Activated B cell treated with CpG ODN at 0.5 μM for 24 hours (primary cell): ENCODE data around the gene PIRT. TPM values are rescaled to one million over a fixed set of nuclear protein-coding genes. Genes with fewer than 3 reads are reported as not detected.

Experiments used
- ATAC-seq: fragments of 200-7000 bp; cut with Tn5 transposase; one replicate; pipeline ENCODE4 v1.10.0; 2021; ENCODE audit warnings: low read depth, mild to moderate bottlenecking, moderate library complexity
- CTCF ChIA-PET: fragments of 350-600 bp; sonication (Branson Sonifier 250); formaldehyde crosslinking; loops from one replicate; lab custom pipeline; 2021; ENCODE audit warnings: antibody characterized with exemption; lab: Charles Lee
- POLR2A ChIA-PET: fragments of 350-600 bp; sonication (Branson Sonifier 250); formaldehyde crosslinking; loops from one replicate; lab custom pipeline; 2021; ENCODE audit warnings: antibody characterized with exemption; lab: Charles Lee
- DNase-seq: peaks from one replicate; pipeline ENCODE4 v3.0.0; 2022
- H3K27ac Mint-ChIP-seq: one replicate; pipeline ENCODE4 v1.8.0; 2020; ENCODE audit warnings: mixed read lengths
- H3K27me3 Mint-ChIP-seq: one replicate; pipeline ENCODE4 v1.8.0; 2021; ENCODE audit warnings: mixed read lengths
- H3K36me3 Mint-ChIP-seq: one replicate; pipeline ENCODE4 v1.8.0; 2021; ENCODE audit warnings: low read depth, mixed read lengths
- H3K4me1 Mint-ChIP-seq: one replicate; pipeline ENCODE4 v1.8.0; 2021; ENCODE audit warnings: mixed read lengths
- H3K4me3 Mint-ChIP-seq: one replicate; pipeline ENCODE4 v1.8.0; 2020; ENCODE audit warnings: mild to moderate bottlenecking, mixed read lengths
- H3K9me3 Mint-ChIP-seq: one replicate; pipeline ENCODE4 v1.8.0; 2020; ENCODE audit warnings: mixed read lengths
- CTCF ChIP-seq: fragments of 200-600 bp; IDR thresholded peaks from one replicate; pipeline ENCODE4 v1.8.0; 2022; ENCODE audit warnings: antibody characterized with exemption, mild to moderate bottlenecking
- intact Hi-C: fragments of 100-400 bp; cut with micrococcal nuclease; formaldehyde crosslinking; loops from one replicate; pipeline ENCODE4 v1.15.1; 2024
- total RNA-seq: library from RNA; stranded (reverse); gene quantifications from 2 replicates; pipeline ENCODE4 v1.2.3, GENCODE V29; 2022

PIRT gene
- total RNA-seq, 1 donor from 2014 or later: not detected

- ChIA-PET CTCF (no interaction called here), POLR2A (no interaction called here)
- H3K4me1 Mint-ChIP-seq: no peaks in the 10 kb centered on the region
- H3K4me3 Mint-ChIP-seq: no peak within 1 kb of the TSS
- intact Hi-C loops: no loop called here
- H3K36me3 Mint-ChIP-seq: no peaks in the 10 kb centered on the region
- no peak for TF ChIP-seq CTCF
- no peak for DNase-seq
- ATAC-seq: no peak
- H3K27me3 Mint-ChIP-seq: no peaks in the 10 kb centered on the region
- H3K9me3 Mint-ChIP-seq: no peaks in the 10 kb centered on the region
- no peak within 1 kb of the TSS for H3K27ac Mint-ChIP-seq
These were observed 33.9 kb downstream of the PIRT start, which contains the start of gene TMEM238L for GRCh38 chr17:10803830-10804475. TMEM238L (minus strand) TSS chr17:10804099; CDS start chr17:10803963, 136 bp downstream.

- intact Hi-C loops: no loop called here
- no peaks in the 10 kb centered on the region for H3K27me3 Mint-ChIP-seq
- no peak for TF ChIP-seq CTCF
- DNase-seq (no peak), ATAC-seq (no peak)
- no peak overlapping the region for H3K4me3 Mint-ChIP-seq
- ChIA-PET CTCF (no interaction called here), POLR2A (no interaction called here)
- no peaks in the 10 kb centered on the region for H3K4me1 Mint-ChIP-seq
- H3K9me3 Mint-ChIP-seq: no peaks in the 10 kb centered on the region
- H3K36me3 Mint-ChIP-seq: no peaks in the 10 kb centered on the region
- no peak overlapping the region for H3K27ac Mint-ChIP-seq
These were observed 34.5 kb downstream of the PIRT start for GRCh38 chr17:10803350-10803749.

GRCh38 chr17:10802496-10803284 is 35.2 kb downstream of the PIRT start:
- no peak for TF ChIP-seq CTCF
- no peak for DNase-seq
- ChIA-PET POLR2A (no interaction called here), CTCF (no interaction called here)
- Mint-ChIP-seq H3K36me3 (no peaks in the 10 kb centered on the region), H3K4me1 (no peaks in the 10 kb centered on the region), H3K4me3 (no peak overlapping the region), H3K27me3 (no peaks in the 10 kb centered on the region), H3K9me3 (no peaks in the 10 kb centered on the region), H3K27ac (no peak overlapping the region)
- intact Hi-C loops: no loop called here
- ATAC-seq: no peak

- no peak for ATAC-seq
- Mint-ChIP-seq H3K9me3 (no peaks in the 10 kb centered on the region), H3K4me1 (no peaks in the 10 kb centered on the region), H3K27me3 (no peaks in the 10 kb centered on the region), H3K36me3 (no peaks in the 10 kb centered on the region), H3K27ac (no peak overlapping the region), H3K4me3 (no peak overlapping the region)
- ChIA-PET POLR2A (no interaction called here), CTCF (no interaction called here)
- intact Hi-C loops: no loop called here
- no peak for TF ChIP-seq CTCF
- DNase-seq: no peak
These were observed 38.5 kb downstream of the PIRT start for GRCh38 chr17:10799407-10799806.

GRCh38 chr17:10798910-10799309 is 39.0 kb downstream of the PIRT start:
- intact Hi-C loops: no loop called here
- POLR2A ChIA-PET: no interaction called here
- no peak overlapping the region for H3K27ac Mint-ChIP-seq
- no peaks in the 10 kb centered on the region for H3K36me3 Mint-ChIP-seq
- no peaks in the 10 kb centered on the region for H3K4me1 Mint-ChIP-seq
- no peak for ATAC-seq
- no peak overlapping the region for H3K4me3 Mint-ChIP-seq
- no peaks in the 10 kb centered on the region for H3K9me3 Mint-ChIP-seq
- CTCF ChIA-PET: no interaction called here
- no peaks in the 10 kb centered on the region for H3K27me3 Mint-ChIP-seq
- TF ChIP-seq CTCF: no peak
- no peak for DNase-seq
